Measurements from ENCODE around the gene NEK5.

The NEK5 gene

GRCh38 chr13:52010890-52011631, 117.8 kb downstream of the NEK5 start, which contains the start of gene ATP7B:
TSS of gene ATP7B (minus strand) at chr13:52011450. CDS start at chr13:52011337, 113 bp downstream.
- DNase-seq (ENCODE audit: low spot score) = peak; percentile 29

- no peak for DNase-seq (ENCODE audit: low spot score)
Measured at GRCh38 chr13:52009946-52010345, 118.9 kb downstream of the NEK5 start.

GRCh38 chr13:52006523-52007245, 122.2 kb downstream of the NEK5 start:
- DNase-seq (ENCODE audit: low spot score) = no peak

GRCh38 chr13:52005841-52006522, 122.9 kb downstream of the NEK5 start:
- no peak for DNase-seq (ENCODE audit: low spot score)

- DNase-seq (ENCODE audit: low spot score) = no peak
Measured at GRCh38 chr13:52004511-52005170, 124.2 kb downstream of the NEK5 start.

- no peak for DNase-seq (ENCODE audit: low spot score)
Measured at GRCh38 chr13:52003541-52003940, 125.3 kb downstream of the NEK5 start.

GRCh38 chr13:52002361-52002760, 126.5 kb downstream of the NEK5 start:
- DNase-seq (ENCODE audit: low spot score) = no peak

- no peak for DNase-seq (ENCODE audit: low spot score)
Measured at GRCh38 chr13:52001120-52001731, 127.6 kb downstream of the NEK5 start.

- DNase-seq (ENCODE audit: low spot score) = no peak
Measured at GRCh38 chr13:51999921-52000320, 129.0 kb downstream of the NEK5 start.

- DNase-seq (ENCODE audit: low spot score) = no peak
Measured at GRCh38 chr13:51999510-51999911, 129.4 kb downstream of the NEK5 start.

- DNase-seq (ENCODE audit: low spot score) = no peak
Measured at GRCh38 chr13:51998723-51999509, 130.0 kb downstream of the NEK5 start.

- DNase-seq (ENCODE audit: low spot score) = peak; percentile 43
Measured at GRCh38 chr13:51997641-51998330, 131.1 kb downstream of the NEK5 start.

- DNase-seq (ENCODE audit: low spot score) = no peak
Measured at GRCh38 chr13:51997186-51997585, 131.7 kb downstream of the NEK5 start.

- no peak for DNase-seq (ENCODE audit: low spot score)
Measured at GRCh38 chr13:51996641-51997040, 132.2 kb downstream of the NEK5 start.

- DNase-seq (ENCODE audit: low spot score) = no peak
Measured at GRCh38 chr13:51995677-51996551, 133.0 kb downstream of the NEK5 start.

GRCh38 chr13:51993713-51994112, 135.2 kb downstream of the NEK5 start:
- DNase-seq (ENCODE audit: low spot score) = no peak

- no peak for DNase-seq (ENCODE audit: low spot score)
Measured at GRCh38 chr13:51988988-51989618, 139.8 kb downstream of the NEK5 start.

Measured in HuH-7 (cell line).